RWPE2 (cell line): ENCODE data around the gene LHCGR.

ENCODE experiments used
- ATAC-seq: fragments of 200-7000 bp; cut with Tn5 transposase; 3 replicates; pipeline ENCODE4 v1.9.1; 2021; ENCODE audit warnings: low read depth
- DNase-seq: peaks from one replicate; pipeline ENCODE4 v3.0.0-alpha.2; 2020; ENCODE audit warnings: low spot score
- H3K27ac ChIP-seq: fragments of 450-650 bp; 2 replicates; pipeline ENCODE4 v1.5.1; 2017; ENCODE audit warnings: mild to moderate bottlenecking; ENCODE audit not compliant: poor library complexity, severe bottlenecking
- H3K27me3 ChIP-seq: fragments of 250-450 bp; sonication (Bioruptor Pico); 2 replicates; pipeline ENCODE4 v1.5.1; 2021; ENCODE audit warnings: mild to moderate bottlenecking, moderate library complexity; ENCODE audit not compliant: insufficient read depth, poor library complexity, severe bottlenecking
- H3K36me3 ChIP-seq: fragments of 250-450 bp; sonication (Bioruptor Pico); 2 replicates; pipeline ENCODE4 v1.5.1; 2020; ENCODE audit warnings: low read depth, mild to moderate bottlenecking, moderate library complexity
- H3K4me1 ChIP-seq: fragments of 250-450 bp; sonication (Bioruptor Pico); 2 replicates; pipeline ENCODE4 v1.5.1; 2021; ENCODE audit warnings: mild to moderate bottlenecking, moderate library complexity; ENCODE audit not compliant: insufficient read depth, poor library complexity, severe bottlenecking
- H3K4me3 ChIP-seq: fragments of 250-450 bp; sonication (Bioruptor Pico); 2 replicates; pipeline ENCODE4 v1.5.1; 2021; ENCODE audit warnings: mild to moderate bottlenecking, moderate library complexity; ENCODE audit not compliant: severe bottlenecking
- H3K9me3 ChIP-seq: fragments of 250-450 bp; sonication (Bioruptor Pico); 2 replicates; pipeline ENCODE4 v1.5.1; 2021; ENCODE audit warnings: mild to moderate bottlenecking, moderate library complexity; ENCODE audit not compliant: severe bottlenecking
- CTCF ChIP-seq: fragments of 450-650 bp; IDR thresholded peaks from one replicate; pipeline ENCODE4 v1.5.1; 2017; ENCODE audit warnings: mild to moderate bottlenecking, moderate library complexity; ENCODE audit not compliant: poor library complexity, severe bottlenecking

The LHCGR gene

GRCh38 chr2:48725696-48726494, 29.6 kb downstream of the LHCGR start:
- no peak for ATAC-seq
- no peaks in the 10 kb centered on the region for H3K4me1 ChIP-seq
- no peak for TF ChIP-seq CTCF

GRCh38 chr2:48724278-48724677, 31.2 kb downstream of the LHCGR start:
- Histone ChIP-seq H3K27me3 (no peaks in the 10 kb centered on the region), H3K27ac (no peak overlapping the region), H3K4me1 (no peaks in the 10 kb centered on the region), H3K4me3 (no peak overlapping the region), H3K36me3 (no peaks in the 10 kb centered on the region), H3K9me3 (no peaks in the 10 kb centered on the region)
- TF ChIP-seq CTCF, result no peak
- DNase-seq, result no peak
- no peak for ATAC-seq

More at GRCh38 chr2:48725696-48726494, 29.6 kb downstream of the LHCGR start:
- no peak for DNase-seq
- H3K36me3 ChIP-seq, result no peaks in the 10 kb centered on the region
- H3K4me3 ChIP-seq, result no peak overlapping the region
- no peaks in the 10 kb centered on the region for H3K9me3 ChIP-seq
- H3K27ac ChIP-seq, result no peak overlapping the region
- no peaks in the 10 kb centered on the region for H3K27me3 ChIP-seq

- Histone ChIP-seq H3K4me1 (no peaks in the 10 kb centered on the region), H3K4me3 (no peak overlapping the region), H3K27ac (no peak overlapping the region), H3K27me3 (no peaks in the 10 kb centered on the region), H3K36me3 (no peaks in the 10 kb centered on the region), H3K9me3 (no peaks in the 10 kb centered on the region)
- DNase-seq (no peak), ATAC-seq (peak; percentile 67; the same call in 2 of the 3 replicates)
- no peak for TF ChIP-seq CTCF
These were observed 32.4 kb downstream of the LHCGR start for GRCh38 chr2:48723129-48723528.

GRCh38 chr2:48722391-48722790, 33.1 kb downstream of the LHCGR start:
- H3K4me1 ChIP-seq, result no peaks in the 10 kb centered on the region
- ATAC-seq, result no peak
- no peak for DNase-seq
- H3K36me3 ChIP-seq, result no peaks in the 10 kb centered on the region
- H3K27ac ChIP-seq, result no peak overlapping the region
- H3K4me3 ChIP-seq, result no peak overlapping the region
- no peaks in the 10 kb centered on the region for H3K27me3 ChIP-seq
- TF ChIP-seq CTCF, result no peak
- H3K9me3 ChIP-seq, result no peaks in the 10 kb centered on the region

GRCh38 chr2:48721158-48721557, 34.4 kb downstream of the LHCGR start:
- no peak overlapping the region for H3K4me3 ChIP-seq
- no peaks in the 10 kb centered on the region for H3K36me3 ChIP-seq
- H3K27ac ChIP-seq, result no peak overlapping the region
- no peak for TF ChIP-seq CTCF
- no peak for ATAC-seq
- no peaks in the 10 kb centered on the region for H3K4me1 ChIP-seq
- H3K9me3 ChIP-seq, result no peaks in the 10 kb centered on the region
- DNase-seq, result no peak
- H3K27me3 ChIP-seq, result no peaks in the 10 kb centered on the region
